Endothelial cell (in vitro differentiated cells): ENCODE results near the gene MAGI1. TPM values are rescaled to one million over a fixed set of nuclear protein-coding genes. Genes with fewer than 3 reads are reported as not detected.
"Not testable (repeated sequence)": the region's sequence is repeated elsewhere in the genome, so short reads cannot be mapped to it uniquely, and the experiment has no call there.

Experiments
- DNase-seq: peaks from one replicate; pipeline ENCODE4 v3.0.0; 2021; ENCODE audit warnings: low spot score
- H3K27ac Mint-ChIP-seq: one replicate; pipeline ENCODE4 v1.8.0; 2021; ENCODE audit warnings: mixed read lengths, inconsistent platforms; ENCODE audit not compliant: unreplicated experiment
- H3K27me3 Mint-ChIP-seq: one replicate; pipeline ENCODE4 v1.8.0; 2021; ENCODE audit warnings: mild to moderate bottlenecking, moderate library complexity, mixed read lengths, inconsistent platforms; ENCODE audit not compliant: unreplicated experiment
- H3K36me3 Mint-ChIP-seq: one replicate; pipeline ENCODE4 v1.8.0; 2021; ENCODE audit warnings: mild to moderate bottlenecking, low read depth, mixed read lengths, inconsistent platforms; ENCODE audit not compliant: unreplicated experiment
- H3K4me1 Mint-ChIP-seq: one replicate; pipeline ENCODE4 v1.8.0; 2021; ENCODE audit warnings: mild to moderate bottlenecking, mixed read lengths, inconsistent platforms; ENCODE audit not compliant: unreplicated experiment
- H3K4me3 Mint-ChIP-seq: one replicate; pipeline ENCODE4 v1.8.0; 2021; ENCODE audit warnings: mild to moderate bottlenecking, mixed read lengths, inconsistent platforms; ENCODE audit not compliant: unreplicated experiment
- H3K9me3 Mint-ChIP-seq: one replicate; pipeline ENCODE4 v1.8.0; 2021; ENCODE audit warnings: mixed read lengths, inconsistent platforms; ENCODE audit not compliant: unreplicated experiment
- CTCF ChIP-seq: fragments of 200-600 bp; sonication (generic); IDR thresholded peaks from one replicate; pipeline ENCODE4 v1.5.0; 2021; ENCODE audit warnings: antibody characterized with exemption; ENCODE audit not compliant: unreplicated experiment
- total RNA-seq: library from RNA; stranded (reverse); fragmentation: NEBNext Ultra II Directional; extraction: Animal tissue kit (Norgen Biotek cat#: 25700); gene quantifications from one replicate; pipeline ENCODE4 v1.2.1, GENCODE V29; 2021; ENCODE audit not compliant: unreplicated experiment

The MAGI1 gene
- total RNA-seq, 1 donor from 2014 or later = 33.8 TPM

- Mint-ChIP-seq H3K27ac (no peak overlapping the region), H3K27me3 (peaks cover 4% of the 10 kb centered on the region), H3K4me3 (no peak overlapping the region), H3K36me3 (no peaks in the 10 kb centered on the region), H3K9me3 (no peaks in the 10 kb centered on the region), H3K4me1 (peaks cover 9% of the 10 kb centered on the region)
- no peak for DNase-seq
- TF ChIP-seq CTCF = no peak
Measured at GRCh38 chr3:65551945-65552344, 486.8 kb downstream of the MAGI1 start.

- no peaks in the 10 kb centered on the region for H3K9me3 Mint-ChIP-seq
- H3K27ac Mint-ChIP-seq = no peak overlapping the region
- no peak for DNase-seq
- no peaks in the 10 kb centered on the region for H3K36me3 Mint-ChIP-seq
- H3K27me3 Mint-ChIP-seq = peaks cover 4% of the 10 kb centered on the region
- peak overlapping the region; percentile 82 for H3K4me3 Mint-ChIP-seq
- TF ChIP-seq CTCF = no peak
- H3K4me1 Mint-ChIP-seq = peaks cover 11% of the 10 kb centered on the region
Measured at GRCh38 chr3:65550137-65550536, 488.6 kb downstream of the MAGI1 start.

GRCh38 chr3:65549626-65549959 lies 489.1 kb downstream of the MAGI1 start:
- no peak for DNase-seq
- no peak for TF ChIP-seq CTCF
- no peaks in the 10 kb centered on the region for H3K9me3 Mint-ChIP-seq
- H3K27me3 Mint-ChIP-seq = peaks cover 6% of the 10 kb centered on the region
- no peaks in the 10 kb centered on the region for H3K36me3 Mint-ChIP-seq
- peaks cover 14% of the 10 kb centered on the region for H3K4me1 Mint-ChIP-seq
- H3K4me3 Mint-ChIP-seq = peak overlapping the region; percentile 82
- no peak overlapping the region for H3K27ac Mint-ChIP-seq

GRCh38 chr3:65548848-65549625 lies 489.7 kb downstream of the MAGI1 start:
- Mint-ChIP-seq H3K27ac (no peak overlapping the region), H3K36me3 (no peaks in the 10 kb centered on the region), H3K4me1 (peaks cover 14% of the 10 kb centered on the region), H3K4me3 (peak overlapping the region; percentile 82), H3K9me3 (no peaks in the 10 kb centered on the region), H3K27me3 (peaks cover 6% of the 10 kb centered on the region)
- DNase-seq = peak; percentile 49
- TF ChIP-seq CTCF = no peak

GRCh38 chr3:65545429-65545828 lies 493.3 kb downstream of the MAGI1 start:
- no peak overlapping the region for H3K27ac Mint-ChIP-seq
- no peak for DNase-seq
- H3K36me3 Mint-ChIP-seq = no peaks in the 10 kb centered on the region
- H3K4me3 Mint-ChIP-seq = no peak overlapping the region
- H3K27me3 Mint-ChIP-seq = peaks cover 4% of the 10 kb centered on the region
- H3K9me3 Mint-ChIP-seq = no peaks in the 10 kb centered on the region
- peaks cover 24% of the 10 kb centered on the region for H3K4me1 Mint-ChIP-seq
- no peak for TF ChIP-seq CTCF

- peaks cover 24% of the 10 kb centered on the region for H3K4me1 Mint-ChIP-seq
- H3K9me3 Mint-ChIP-seq, H3K36me3 Mint-ChIP-seq, H3K4me3 Mint-ChIP-seq, DNase-seq, H3K27me3 Mint-ChIP-seq, H3K27ac Mint-ChIP-seq: not testable (repeated sequence)
Measured at GRCh38 chr3:65543391-65543790, 495.3 kb downstream of the MAGI1 start.
